Measurements from ENCODE around the gene CARD8.

DNA sequence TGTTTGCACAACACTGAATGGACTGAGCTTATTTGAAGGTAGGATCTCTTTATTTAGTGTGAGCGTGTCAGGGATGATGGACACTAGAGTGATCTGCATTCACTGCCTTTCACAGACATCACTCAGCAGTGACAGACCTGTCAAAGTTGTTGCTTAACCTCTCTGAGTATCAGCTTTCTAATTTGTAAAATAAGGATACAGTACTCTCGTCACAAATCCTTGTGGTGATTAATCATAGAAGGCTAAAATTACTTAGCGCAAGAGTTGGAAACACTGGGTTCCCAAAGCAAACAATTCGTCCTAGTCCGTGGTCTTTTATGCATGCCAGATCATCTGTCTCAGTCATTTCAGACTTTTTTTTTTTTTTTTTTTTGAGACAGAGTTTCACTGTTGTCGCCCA lies 16.6 kb downstream of the CARD8 start:
- TF ChIP-seq YY1 (IDR thresholded peaks at IDR 0.05; ENCODE audit: low read depth, low read length) (no peak), EZH2 (IDR thresholded peaks at IDR 0.05; ENCODE audit: low read depth, low read length, severe bottlenecking) (no peak), POLR2A (IDR thresholded peaks at IDR 0.05; ENCODE audit: control extremely low read depth in 1 of 2, low read depth in 2 of 2, low read length in 2 of 2) (no peak), SUZ12 (IDR thresholded peaks at IDR 0.05; ENCODE audit: low read length) (no peak), ZNF274 (IDR thresholded peaks at IDR 0.05; ENCODE audit: borderline replicate concordance, extremely low read depth, low read length) (no peak), CHD2 (IDR thresholded peaks at IDR 0.05; ENCODE audit: low read length) (no peak), POLR2AphosphoS5 (IDR thresholded peaks at IDR 0.05; ENCODE audit: low read depth, low read length) (no peak), BACH1 (IDR thresholded peaks at IDR 0.05; ENCODE audit: low read length) (no peak), CEBPB (IDR thresholded peaks at IDR 0.05; ENCODE audit: low read depth, low read length) (no peak)
- TF ChIP-seq, protein P1, sequence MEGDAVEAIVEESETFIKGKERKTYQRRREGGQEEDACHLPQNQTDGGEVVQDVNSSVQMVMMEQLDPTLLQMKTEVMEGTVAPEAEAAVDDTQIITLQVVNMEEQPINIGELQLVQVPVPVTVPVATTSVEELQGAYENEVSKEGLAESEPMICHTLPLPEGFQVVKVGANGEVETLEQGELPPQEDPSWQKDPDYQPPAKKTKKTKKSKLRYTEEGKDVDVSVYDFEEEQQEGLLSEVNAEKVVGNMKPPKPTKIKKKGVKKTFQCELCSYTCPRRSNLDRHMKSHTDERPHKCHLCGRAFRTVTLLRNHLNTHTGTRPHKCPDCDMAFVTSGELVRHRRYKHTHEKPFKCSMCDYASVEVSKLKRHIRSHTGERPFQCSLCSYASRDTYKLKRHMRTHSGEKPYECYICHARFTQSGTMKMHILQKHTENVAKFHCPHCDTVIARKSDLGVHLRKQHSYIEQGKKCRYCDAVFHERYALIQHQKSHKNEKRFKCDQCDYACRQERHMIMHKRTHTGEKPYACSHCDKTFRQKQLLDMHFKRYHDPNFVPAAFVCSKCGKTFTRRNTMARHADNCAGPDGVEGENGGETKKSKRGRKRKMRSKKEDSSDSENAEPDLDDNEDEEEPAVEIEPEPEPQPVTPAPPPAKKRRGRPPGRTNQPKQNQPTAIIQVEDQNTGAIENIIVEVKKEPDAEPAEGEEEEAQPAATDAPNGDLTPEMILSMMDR (IDR thresholded peaks at IDR 0.05; ENCODE audit: control extremely low read depth in 1 of 3, insufficient read depth in 1 of 3, low read depth in 1 of 3, low read length in 3 of 3) = no peak

Data from H1 (cell line).